ENCODE measurements around the gene WFDC10B.
"Not testable (repeated sequence)": the region's sequence is repeated elsewhere in the genome, so short reads cannot be mapped to it uniquely, and the experiment has no call there.

The WFDC10B gene

DNA sequence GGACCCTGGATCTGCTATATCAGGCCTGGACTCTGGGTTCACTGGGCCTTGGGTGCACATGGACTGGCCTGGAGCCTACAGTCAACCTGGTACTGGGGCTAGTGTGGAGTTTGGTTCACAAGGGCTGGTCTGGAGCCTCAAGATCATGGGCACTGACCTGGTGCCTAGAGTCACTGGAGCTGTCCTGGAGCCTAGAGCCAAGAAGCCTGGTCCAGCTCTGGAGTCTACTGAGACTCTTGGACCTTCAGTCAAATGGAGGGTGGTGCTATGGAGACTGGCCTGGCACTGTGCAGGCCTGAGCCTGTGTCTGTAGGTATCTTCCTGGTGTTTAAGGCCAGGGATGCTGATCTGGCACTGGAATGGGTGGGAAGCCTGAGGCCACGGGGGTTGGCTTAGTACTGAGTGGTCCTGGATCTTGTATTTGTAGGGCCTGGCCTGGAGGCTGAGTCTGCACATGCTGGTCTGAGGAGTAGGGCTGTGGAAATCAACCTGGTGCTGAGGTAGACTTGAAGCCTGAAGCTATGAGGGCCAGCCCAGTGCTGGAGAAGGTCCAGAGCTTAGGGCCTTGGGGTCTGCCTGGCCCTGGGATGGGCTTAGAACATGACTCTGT, 57.3 kb downstream of the WFDC10B start:
- DNase-seq (ENCODE audit: low spot score) = no peak

DNA sequence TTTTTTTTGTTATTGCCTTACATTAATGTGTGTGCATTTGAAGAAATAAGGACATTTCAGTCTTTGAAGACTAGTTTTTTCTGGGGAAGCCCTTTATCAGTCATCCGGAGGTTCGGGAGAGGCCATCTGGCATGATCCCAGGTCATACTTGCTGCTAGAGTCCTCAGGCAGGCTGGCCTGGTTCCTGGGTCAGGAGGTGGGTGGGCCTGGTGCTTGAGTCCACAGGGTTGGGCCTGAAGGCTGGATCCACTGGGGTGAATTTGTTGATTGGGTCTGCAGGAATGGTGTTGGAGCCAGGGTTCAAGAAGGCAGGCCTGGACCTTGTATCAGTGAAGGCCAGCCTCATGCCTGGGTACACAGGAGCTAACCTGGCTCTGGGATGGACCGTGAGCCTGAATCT, 57.9 kb downstream of the WFDC10B start:
- no peak for DNase-seq (ENCODE audit: low spot score)

- not testable (repeated sequence) for DNase-seq (ENCODE audit: low spot score)
Observed at GRCh38 chr20:45645869-45646268, 59.0 kb downstream of the WFDC10B start.

DNA sequence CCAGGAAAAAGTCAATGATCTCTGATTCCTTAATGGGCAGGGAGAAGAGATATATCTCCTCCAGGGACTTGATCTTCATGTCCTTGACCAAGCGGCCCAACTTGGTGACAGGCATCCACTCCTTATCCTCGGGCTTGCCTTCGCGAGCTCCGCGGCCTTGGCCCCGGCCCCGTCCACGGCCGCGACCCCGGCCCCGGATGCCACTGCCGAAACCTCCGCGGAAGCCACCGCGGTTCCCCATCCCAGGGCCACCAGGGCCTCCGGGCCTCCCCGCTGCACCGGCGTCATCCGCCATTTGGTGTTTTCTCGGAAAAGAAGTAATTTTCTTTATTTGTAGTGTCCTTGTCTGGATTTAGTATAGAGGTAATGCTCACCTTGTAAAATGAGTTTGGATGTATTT, 63.7 kb downstream of the WFDC10B start:
- DNase-seq (ENCODE audit: low spot score) = not testable (repeated sequence)

DNA sequence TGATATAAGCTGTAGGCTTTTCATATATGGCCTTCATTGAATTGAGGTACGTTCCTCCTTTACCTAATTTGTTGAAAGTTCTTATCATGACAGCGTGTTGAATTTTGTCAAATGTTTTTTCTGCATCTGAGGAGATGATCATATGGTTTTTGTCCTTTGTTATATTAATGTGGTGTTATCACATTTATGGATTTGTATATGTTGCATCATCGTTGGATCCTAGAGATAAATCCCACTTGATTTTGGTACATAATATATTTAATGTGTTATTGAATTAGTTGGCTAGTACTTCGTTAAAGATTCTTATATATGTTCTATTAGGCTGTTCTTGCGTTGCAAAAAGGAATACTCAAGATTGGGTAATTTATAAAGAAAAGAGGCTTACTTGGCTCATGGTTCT, 65.1 kb downstream of the WFDC10B start:
- DNase-seq (ENCODE audit: low spot score) = no peak

- no peak for DNase-seq (ENCODE audit: low spot score)
Observed at GRCh38 chr20:45636513-45636912, 68.3 kb downstream of the WFDC10B start.
